ENCODE data around the gene TMEM150A. TPM values are rescaled to one million over a fixed set of nuclear protein-coding genes. Genes with fewer than 3 reads are reported as not detected.
"Not testable (repeated sequence)": the region's sequence is repeated elsewhere in the genome, so short reads cannot be mapped to it uniquely, and the experiment has no call there.

TMEM150A gene
- total RNA-seq, 2 experiments from 2014 or later, result 0.92 to 1.1 TPM

GRCh38 chr2:85621338-85621737, 18.8 kb upstream of the TMEM150A start:
- no TSS peak for BruUV-seq (replicated peaks)
- TF ChIP-seq EZH2phosphoT487 (IDR thresholded peaks at IDR 0.05; ENCODE audit: borderline replicate concordance, low read depth, low read length) (no peak), CTCF (conservative IDR thresholded peaks at IDR 0.05; ENCODE audit: low read length) (no peak)
- intact Hi-C loops (cut with micrococcal nuclease; ENCODE audit: unreplicated experiment), result no loop called here
- Histone ChIP-seq H3K36me3 (ENCODE audit: insufficient read depth, low read length) (peaks cover 88% of the 10 kb centered on the region), H3K4me3 (ENCODE audit: low read depth, low read length, poor library complexity, severe bottlenecking) (no peak overlapping the region), H3K9me2 (ENCODE audit: insufficient read depth, low read length) (no peaks in the 10 kb centered on the region), H3K4me2 (ENCODE audit: low read length) (no peak overlapping the region), H3K4me1 (ENCODE audit: insufficient read depth, low read length, poor library complexity, severe bottlenecking) (peaks cover 11% of the 10 kb centered on the region), H2AFZ (ENCODE audit: low read length) (no peak overlapping the region), H4K20me1 (ENCODE audit: insufficient read depth, low read length) (peaks cover 15% of the 10 kb centered on the region; the same call in 1 of the 2 replicates), H3K9me3 (ENCODE audit: low read length) (no peaks in the 10 kb centered on the region), H3K79me2 (ENCODE audit: insufficient read depth, low read depth, low read length) (peaks cover 49% of the 10 kb centered on the region), H3K27ac (ENCODE audit: low read depth, low read length, poor library complexity, severe bottlenecking) (no peak overlapping the region)
- CTCF ChIA-PET (ENCODE audit: unreplicated experiment), result no interaction called here
- POLR2A ChIA-PET, result interaction anchor here (0.6 to 1.2 kb wide), 2 partner anchors 12 to 17 kb away, joined by 3 to 5 read pairs; no protein-coding TSS in a partner anchor
- DNase-seq (ENCODE audit: low spot score), result no peak

GRCh38 chr2:85619617-85620016, 17.1 kb upstream of the TMEM150A start:
- TF ChIP-seq CTCF (conservative IDR thresholded peaks at IDR 0.05; ENCODE audit: low read length), result no peak
- TF ChIP-seq EZH2phosphoT487 (IDR thresholded peaks at IDR 0.05; ENCODE audit: borderline replicate concordance, low read depth, low read length), result no peak
- BruUV-seq (replicated peaks), result no TSS peak
- H3K4me3 ChIP-seq (ENCODE audit: low read depth, low read length, poor library complexity, severe bottlenecking), result no peak overlapping the region
- H3K79me2 ChIP-seq (ENCODE audit: insufficient read depth, low read depth, low read length), result peaks cover 55% of the 10 kb centered on the region
- no peak overlapping the region for H3K4me2 ChIP-seq (ENCODE audit: low read length)
- POLR2A ChIA-PET, result no interaction called here
- H2AFZ ChIP-seq (ENCODE audit: low read length), result no peak overlapping the region
- H3K4me1 ChIP-seq (ENCODE audit: insufficient read depth, low read length, poor library complexity, severe bottlenecking), result peaks cover 21% of the 10 kb centered on the region
- H3K9me2 ChIP-seq (ENCODE audit: insufficient read depth, low read length), result no peaks in the 10 kb centered on the region
- intact Hi-C loops (cut with micrococcal nuclease; ENCODE audit: unreplicated experiment), result no loop called here
- CTCF ChIA-PET (ENCODE audit: unreplicated experiment), result no interaction called here
- no peak overlapping the region for H3K27ac ChIP-seq (ENCODE audit: low read depth, low read length, poor library complexity, severe bottlenecking)
- H4K20me1 ChIP-seq (ENCODE audit: insufficient read depth, low read length), result peaks cover 15% of the 10 kb centered on the region; the same call in 1 of the 2 replicates
- peaks cover 71% of the 10 kb centered on the region for H3K36me3 ChIP-seq (ENCODE audit: insufficient read depth, low read length)
- no peak for DNase-seq (ENCODE audit: low spot score)
- H3K9me3 ChIP-seq (ENCODE audit: low read length), result no peaks in the 10 kb centered on the region

- CTCF ChIA-PET (ENCODE audit: unreplicated experiment); H3K9me3 ChIP-seq (ENCODE audit: low read length); intact Hi-C loops (cut with micrococcal nuclease; ENCODE audit: unreplicated experiment); H3K9me2 ChIP-seq (ENCODE audit: insufficient read depth, low read length); H2AFZ ChIP-seq (ENCODE audit: low read length); H3K27ac ChIP-seq (ENCODE audit: low read depth, low read length, poor library complexity, severe bottlenecking); BruUV-seq (replicated peaks); DNase-seq (ENCODE audit: low spot score): not testable (repeated sequence)
- H3K4me3 ChIP-seq (ENCODE audit: low read depth, low read length, poor library complexity, severe bottlenecking), result peak overlapping the region; percentile 80
- peaks cover 53% of the 10 kb centered on the region for H3K36me3 ChIP-seq (ENCODE audit: insufficient read depth, low read length)
- H3K4me2 ChIP-seq (ENCODE audit: low read length), result peak overlapping the region; percentile 69
- peaks cover 12% of the 10 kb centered on the region; the same call in 1 of the 2 replicates for H4K20me1 ChIP-seq (ENCODE audit: insufficient read depth, low read length)
- peaks cover 22% of the 10 kb centered on the region for H3K4me1 ChIP-seq (ENCODE audit: insufficient read depth, low read length, poor library complexity, severe bottlenecking)
- peaks cover 59% of the 10 kb centered on the region for H3K79me2 ChIP-seq (ENCODE audit: insufficient read depth, low read depth, low read length)
- POLR2A ChIA-PET, result interaction anchor here (0.6 to 0.7 kb wide), 3 partner anchors 21 to 291 kb away, joined by 3 to 5 read pairs (median 3); partner anchors contain the start of gene VAMP8
These were observed 15.2 kb upstream of the TMEM150A start for GRCh38 chr2:85617723-85618122.

Data from OCI-LY7 (cell line).